LNCAP (cell line): Measurements from ENCODE around the gene GPC6.

Experiments
- TF ChIP-seq, protein P1 (sequence below): fragments of 450-650 bp; IDR thresholded peaks from 2 replicates; pipeline ENCODE4 v1.5.1; 2017; ENCODE audit warnings: mild to moderate bottlenecking

The GPC6 gene

DNA sequence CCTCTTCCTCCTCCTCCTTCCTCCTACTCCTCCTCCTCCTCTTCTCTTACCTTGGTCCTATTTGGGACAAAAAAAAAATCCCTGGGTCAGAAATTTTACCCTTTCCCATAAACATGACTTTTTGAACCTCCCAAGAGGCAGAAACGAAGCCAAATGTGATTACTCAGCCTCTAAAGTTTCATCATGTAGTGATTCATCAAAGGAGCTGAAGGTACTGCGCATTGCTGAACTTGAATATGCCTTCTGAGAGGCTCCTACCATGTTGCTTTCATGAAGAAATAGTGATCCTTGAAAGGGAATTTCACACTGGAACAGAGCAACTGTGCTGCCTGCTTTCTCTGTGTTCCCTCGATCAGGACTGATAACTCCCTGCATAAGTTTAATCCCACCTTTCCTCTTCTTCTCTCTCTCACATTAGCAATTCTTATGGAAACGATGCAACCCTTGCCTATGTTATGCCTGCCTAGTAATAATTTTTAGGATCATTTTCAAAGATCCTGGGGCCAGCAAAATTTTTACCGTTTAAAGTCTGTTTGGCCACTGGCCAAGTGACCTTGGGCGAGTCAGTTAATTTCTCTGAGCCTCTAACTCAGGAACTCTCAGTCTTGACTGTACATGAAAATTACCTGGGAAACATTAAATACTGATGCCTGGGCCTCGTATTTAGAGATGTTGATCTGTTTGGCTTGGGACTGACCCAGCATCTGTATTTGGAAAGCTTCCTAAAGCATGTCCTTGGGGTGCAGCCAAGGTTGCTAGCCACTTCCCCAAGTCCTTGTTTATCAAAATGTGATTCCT, 1103.3 kb downstream of the GPC6 start:
- TF ChIP-seq, protein P1, sequence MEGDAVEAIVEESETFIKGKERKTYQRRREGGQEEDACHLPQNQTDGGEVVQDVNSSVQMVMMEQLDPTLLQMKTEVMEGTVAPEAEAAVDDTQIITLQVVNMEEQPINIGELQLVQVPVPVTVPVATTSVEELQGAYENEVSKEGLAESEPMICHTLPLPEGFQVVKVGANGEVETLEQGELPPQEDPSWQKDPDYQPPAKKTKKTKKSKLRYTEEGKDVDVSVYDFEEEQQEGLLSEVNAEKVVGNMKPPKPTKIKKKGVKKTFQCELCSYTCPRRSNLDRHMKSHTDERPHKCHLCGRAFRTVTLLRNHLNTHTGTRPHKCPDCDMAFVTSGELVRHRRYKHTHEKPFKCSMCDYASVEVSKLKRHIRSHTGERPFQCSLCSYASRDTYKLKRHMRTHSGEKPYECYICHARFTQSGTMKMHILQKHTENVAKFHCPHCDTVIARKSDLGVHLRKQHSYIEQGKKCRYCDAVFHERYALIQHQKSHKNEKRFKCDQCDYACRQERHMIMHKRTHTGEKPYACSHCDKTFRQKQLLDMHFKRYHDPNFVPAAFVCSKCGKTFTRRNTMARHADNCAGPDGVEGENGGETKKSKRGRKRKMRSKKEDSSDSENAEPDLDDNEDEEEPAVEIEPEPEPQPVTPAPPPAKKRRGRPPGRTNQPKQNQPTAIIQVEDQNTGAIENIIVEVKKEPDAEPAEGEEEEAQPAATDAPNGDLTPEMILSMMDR = no peak

DNA sequence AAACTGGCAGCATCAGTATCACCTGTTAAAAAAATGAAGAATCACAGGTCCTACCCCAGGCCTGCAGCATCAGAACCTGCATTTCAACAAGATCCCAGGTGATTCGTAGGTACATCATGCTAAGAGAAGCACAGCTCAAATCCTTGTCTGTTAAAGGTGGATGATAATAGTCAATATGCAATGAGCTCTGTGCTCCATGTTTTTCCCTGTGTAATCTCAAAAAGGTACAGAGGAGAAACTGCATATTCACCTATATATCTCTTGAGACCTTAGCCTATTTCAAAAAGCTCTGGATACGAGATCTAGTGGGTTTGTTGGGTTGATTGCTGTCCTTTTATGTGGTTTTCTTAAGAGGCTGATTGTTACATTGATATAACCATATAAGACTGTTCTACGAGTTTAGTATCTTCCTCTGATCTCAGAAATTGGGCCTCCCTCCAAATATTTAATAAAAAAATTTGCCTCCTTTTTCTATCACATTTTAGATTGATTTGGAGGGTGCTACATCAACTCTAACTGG, 1104.0 kb downstream of the GPC6 start:
- TF ChIP-seq, protein P1 = no peak

DNA sequence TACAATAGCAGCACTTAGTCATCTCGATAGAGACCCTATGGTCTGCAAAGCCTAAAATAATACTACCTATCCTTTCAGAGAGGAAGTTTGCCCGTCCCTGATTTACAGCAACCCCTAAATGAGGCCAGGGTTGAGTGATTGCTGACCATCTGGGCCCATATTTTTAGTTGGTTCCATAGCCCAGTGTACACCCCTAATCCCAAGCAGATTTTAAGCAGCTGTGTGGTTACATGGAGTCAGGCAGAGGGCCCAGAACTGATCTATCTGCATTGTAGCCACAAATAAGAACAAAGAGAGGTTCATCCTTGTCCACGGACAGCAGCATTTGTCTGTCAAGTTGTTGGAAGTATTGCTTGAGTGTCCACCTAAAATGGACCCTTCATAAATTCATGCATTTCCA, 1104.7 kb downstream of the GPC6 start:
- TF ChIP-seq, protein P1 = no peak

DNA sequence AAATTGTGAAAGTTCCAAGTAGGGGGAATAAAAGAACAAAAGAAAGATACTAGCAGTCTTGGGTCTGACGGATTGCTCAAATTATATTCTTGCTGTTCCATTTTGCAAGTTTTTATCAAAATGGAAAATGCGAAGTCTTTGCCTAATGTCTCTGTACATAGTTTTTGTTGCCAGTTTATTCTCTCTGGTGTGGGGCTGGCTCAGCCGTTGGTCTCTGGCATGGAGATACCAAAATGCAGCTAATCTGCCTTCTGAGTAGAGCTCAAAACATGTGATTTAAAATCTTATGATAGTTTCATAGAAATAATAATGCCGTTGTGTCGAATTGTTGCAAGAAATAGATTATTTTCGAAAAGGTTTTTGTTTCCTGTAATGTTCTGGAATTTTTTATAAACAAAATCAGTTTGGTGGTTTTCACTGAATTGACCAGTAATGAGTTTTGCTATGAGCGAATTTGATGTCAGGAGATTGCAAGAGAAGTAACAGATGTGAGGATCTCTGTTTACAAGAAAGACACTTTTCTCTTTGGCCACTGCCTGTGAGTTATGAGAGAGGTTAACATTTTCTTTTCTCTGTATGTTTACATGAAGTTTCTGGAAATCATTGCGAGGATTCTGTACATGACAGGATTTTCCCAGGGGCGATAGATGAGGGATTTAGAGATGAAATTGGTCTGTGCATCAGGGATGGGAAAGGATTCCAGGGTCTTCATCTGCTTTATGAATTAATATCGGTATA, 1105.9 kb downstream of the GPC6 start:
- TF ChIP-seq, protein P1 = no peak

DNA sequence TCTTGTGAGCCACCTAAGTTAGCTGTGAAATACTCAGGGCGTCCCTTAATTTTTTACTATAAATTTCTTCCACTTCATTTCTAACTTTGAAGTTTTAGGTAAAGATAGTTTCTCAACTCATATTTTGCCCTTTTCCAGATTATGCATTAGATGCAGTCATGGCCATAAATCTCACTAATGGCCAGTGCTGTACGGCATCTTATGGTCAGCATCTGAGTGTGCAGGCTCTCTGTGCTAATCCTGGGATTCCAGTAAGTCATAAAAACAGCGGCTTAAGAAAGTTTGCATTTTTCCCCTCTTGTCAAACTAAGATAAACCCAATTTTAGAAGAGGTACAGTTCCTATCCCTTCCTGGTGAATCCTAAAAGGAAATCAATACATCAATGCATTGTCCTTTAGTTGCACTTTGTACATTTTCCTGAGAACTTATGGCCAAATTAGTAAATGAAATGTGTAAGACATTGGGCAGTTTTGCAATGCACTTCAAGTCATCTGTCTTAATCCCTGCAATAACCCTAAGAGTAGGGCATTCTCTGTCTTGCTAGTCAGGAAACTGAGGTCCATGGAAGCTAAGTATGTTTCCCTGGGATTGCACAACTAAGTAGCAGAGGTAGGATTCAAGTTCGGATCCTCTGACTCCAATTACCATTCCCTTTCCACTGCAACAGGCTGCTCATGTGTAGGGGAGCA, 1106.7 kb downstream of the GPC6 start:
- TF ChIP-seq, protein P1 = no peak

DNA sequence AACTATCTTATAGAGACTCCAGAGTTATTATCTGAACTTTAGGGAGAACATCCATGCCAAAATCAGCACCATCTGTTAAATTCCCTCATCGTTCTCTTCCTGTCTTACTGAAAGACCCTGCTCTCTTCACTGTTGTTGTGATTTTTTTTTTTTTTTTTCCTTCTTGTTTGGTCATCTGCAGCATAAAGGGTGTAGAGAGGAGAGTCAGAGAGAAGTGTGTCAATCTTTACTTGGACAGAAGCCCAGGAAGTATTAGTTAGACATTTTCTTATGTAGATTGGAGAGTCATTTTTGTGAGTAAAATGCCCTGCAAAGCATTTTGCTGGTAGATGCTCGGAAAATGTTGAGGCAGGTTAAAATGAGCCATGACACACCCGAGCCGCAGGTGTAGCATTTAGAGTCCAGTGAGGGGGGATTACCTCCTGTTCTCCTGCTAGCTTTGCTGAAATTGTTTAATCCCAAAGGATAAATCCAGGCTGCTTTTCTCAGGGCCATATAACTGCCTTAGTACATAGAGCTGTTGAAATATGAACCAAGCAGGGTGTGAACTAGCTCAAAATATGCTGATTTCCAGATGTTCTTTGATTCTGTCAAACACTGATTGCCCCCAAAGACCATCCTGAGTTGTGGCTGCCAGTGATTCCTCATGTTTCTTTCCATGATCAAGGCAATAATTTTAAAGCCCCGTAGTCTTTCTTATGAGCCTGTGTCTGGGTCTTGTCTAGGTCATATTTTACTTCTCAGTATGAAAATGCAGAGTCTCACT, 1109.3 kb downstream of the GPC6 start:
- TF ChIP-seq, protein P1 = no peak
